Neural crest cell (in vitro differentiated cells): Measurements from ENCODE around the gene MIGA1. TPM values are rescaled to one million over a fixed set of nuclear protein-coding genes. Genes with fewer than 3 reads are reported as not detected.
"Not testable (repeated sequence)": the region's sequence is repeated elsewhere in the genome, so short reads cannot be mapped to it uniquely, and the experiment has no call there.

Source experiments
- DNase-seq: peaks from one replicate; pipeline ENCODE4 v3.0.0; 2021; ENCODE audit warnings: low read depth, mixed read lengths, low spot score
- H3K27ac Mint-ChIP-seq: one replicate; pipeline ENCODE4 v1.8.0; 2021; ENCODE audit warnings: mild to moderate bottlenecking, mixed read lengths; ENCODE audit not compliant: unreplicated experiment
- H3K27me3 Mint-ChIP-seq: 2 replicates; pipeline ENCODE4 v1.8.0; 2021; ENCODE audit warnings: low read depth, mild to moderate bottlenecking, mixed read lengths
- H3K36me3 Mint-ChIP-seq: 2 replicates; pipeline ENCODE4 v1.8.0; 2021; ENCODE audit warnings: low read depth, mild to moderate bottlenecking, mixed read lengths
- H3K4me1 Mint-ChIP-seq: 2 replicates; pipeline ENCODE4 v1.8.0; 2021; ENCODE audit warnings: mixed read lengths
- H3K4me3 Mint-ChIP-seq: one replicate; pipeline ENCODE4 v1.8.0; 2021; ENCODE audit warnings: mild to moderate bottlenecking, mixed read lengths
- H3K9me3 Mint-ChIP-seq: 2 replicates; pipeline ENCODE4 v1.8.0; 2021; ENCODE audit warnings: mixed read lengths
- total RNA-seq: library from RNA; stranded (reverse); gene quantifications from 2 replicates; pipeline ENCODE4 v1.2.1, GENCODE V29; 2021
- TF ChIP-seq, protein P1 (sequence below): fragments of 200-600 bp; sonication (generic); conservative IDR thresholded peaks from 2 replicates; pipeline ENCODE4 v1.5.0; 2021; ENCODE audit warnings: antibody characterized with exemption, mild to moderate bottlenecking

MIGA1 gene
- total RNA-seq, 1 donor from 2014 or later: 6.2 TPM

GRCh38 chr1:77744576-77744975 lies 34.9 kb upstream of the MIGA1 start:
- DNase-seq: no peak
- Mint-ChIP-seq H3K9me3 (no peaks in the 10 kb centered on the region), H3K36me3 (peaks cover 13% of the 10 kb centered on the region), H3K27me3 (no peaks in the 10 kb centered on the region), H3K4me1 (no peaks in the 10 kb centered on the region), H3K4me3 (no peak overlapping the region), H3K27ac (no peak overlapping the region)
- TF ChIP-seq, protein P1, sequence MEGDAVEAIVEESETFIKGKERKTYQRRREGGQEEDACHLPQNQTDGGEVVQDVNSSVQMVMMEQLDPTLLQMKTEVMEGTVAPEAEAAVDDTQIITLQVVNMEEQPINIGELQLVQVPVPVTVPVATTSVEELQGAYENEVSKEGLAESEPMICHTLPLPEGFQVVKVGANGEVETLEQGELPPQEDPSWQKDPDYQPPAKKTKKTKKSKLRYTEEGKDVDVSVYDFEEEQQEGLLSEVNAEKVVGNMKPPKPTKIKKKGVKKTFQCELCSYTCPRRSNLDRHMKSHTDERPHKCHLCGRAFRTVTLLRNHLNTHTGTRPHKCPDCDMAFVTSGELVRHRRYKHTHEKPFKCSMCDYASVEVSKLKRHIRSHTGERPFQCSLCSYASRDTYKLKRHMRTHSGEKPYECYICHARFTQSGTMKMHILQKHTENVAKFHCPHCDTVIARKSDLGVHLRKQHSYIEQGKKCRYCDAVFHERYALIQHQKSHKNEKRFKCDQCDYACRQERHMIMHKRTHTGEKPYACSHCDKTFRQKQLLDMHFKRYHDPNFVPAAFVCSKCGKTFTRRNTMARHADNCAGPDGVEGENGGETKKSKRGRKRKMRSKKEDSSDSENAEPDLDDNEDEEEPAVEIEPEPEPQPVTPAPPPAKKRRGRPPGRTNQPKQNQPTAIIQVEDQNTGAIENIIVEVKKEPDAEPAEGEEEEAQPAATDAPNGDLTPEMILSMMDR: no peak

DNA sequence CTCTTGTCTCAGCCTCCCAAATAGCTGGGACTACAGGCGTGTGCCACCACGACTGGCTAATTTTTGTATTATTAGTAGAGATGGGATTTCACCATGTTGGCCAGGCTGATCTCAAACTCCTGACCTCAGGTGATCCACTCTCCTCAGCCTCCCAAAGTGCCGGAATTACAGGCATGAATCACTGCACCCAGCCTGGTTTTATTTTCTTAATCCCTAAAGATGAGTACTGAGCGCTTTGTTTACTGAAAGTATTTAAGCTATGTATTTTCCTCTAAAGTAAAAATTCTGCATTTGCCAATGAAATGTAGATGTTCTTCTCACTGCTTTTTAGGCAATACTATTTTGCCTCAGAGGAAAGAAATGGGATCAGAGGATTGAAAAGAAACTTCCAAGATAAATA lies 30.0 kb upstream of the MIGA1 start:
- H3K27ac Mint-ChIP-seq: not testable (repeated sequence)

DNA sequence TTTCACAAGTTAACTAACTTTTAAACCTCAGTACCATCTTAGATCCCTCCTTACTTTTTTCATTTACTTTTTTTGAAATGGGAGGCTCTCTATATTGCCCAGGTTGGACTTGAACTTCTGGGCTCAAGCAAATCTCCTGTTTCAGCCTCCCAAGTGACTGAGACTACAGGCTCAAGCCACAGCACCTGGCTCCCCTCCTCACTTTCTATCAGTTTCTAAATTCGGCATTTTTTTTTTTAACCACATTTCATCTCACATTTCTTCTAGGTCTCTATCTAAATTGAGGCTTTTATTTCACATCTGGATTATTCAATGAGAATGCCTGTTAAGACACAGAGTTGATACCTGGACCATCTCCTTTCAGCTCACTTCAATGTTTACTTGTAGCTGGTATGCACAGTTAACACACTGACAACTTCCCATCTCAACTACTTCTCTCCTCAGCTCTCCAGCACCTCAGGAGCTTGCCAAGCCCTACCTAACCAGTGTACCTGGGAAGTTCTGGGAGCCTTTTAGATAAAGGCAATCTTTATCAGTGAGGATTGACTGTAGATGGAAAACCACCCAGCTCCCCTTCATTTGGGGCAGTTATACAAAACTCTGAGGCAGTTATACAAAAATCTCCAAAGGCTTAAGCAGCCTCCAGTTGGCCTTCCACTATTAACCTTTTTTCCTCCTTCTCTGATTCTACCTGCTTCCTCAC lies 23.2 kb upstream of the MIGA1 start:
- no peaks in the 10 kb centered on the region for H3K27me3 Mint-ChIP-seq
- DNase-seq: no peak
- no peaks in the 10 kb centered on the region for H3K36me3 Mint-ChIP-seq
- TF ChIP-seq, protein P1: no peak
- H3K27ac Mint-ChIP-seq: no peak overlapping the region
- H3K4me1 Mint-ChIP-seq: peaks cover 26% of the 10 kb centered on the region
- no peaks in the 10 kb centered on the region for H3K9me3 Mint-ChIP-seq
- peak overlapping the region; percentile 13 for H3K4me3 Mint-ChIP-seq

More for the DNA sequence above, 30.0 kb upstream of the MIGA1 start:
- H3K4me3 Mint-ChIP-seq, H3K9me3 Mint-ChIP-seq, H3K27me3 Mint-ChIP-seq, H3K4me1 Mint-ChIP-seq, H3K36me3 Mint-ChIP-seq, DNase-seq: not testable (repeated sequence)

GRCh38 chr1:77757066-77757584 lies 22.3 kb upstream of the MIGA1 start:
- no peak overlapping the region for H3K27ac Mint-ChIP-seq

GRCh38 chr1:77757603-77758002 lies 21.8 kb upstream of the MIGA1 start:
- TF ChIP-seq, protein P1: no peak
- peaks cover 26% of the 10 kb centered on the region for H3K4me1 Mint-ChIP-seq
- no peaks in the 10 kb centered on the region for H3K36me3 Mint-ChIP-seq
- peak overlapping the region; percentile 89 for H3K4me3 Mint-ChIP-seq
- no peaks in the 10 kb centered on the region for H3K9me3 Mint-ChIP-seq
- DNase-seq: no peak
- H3K27ac Mint-ChIP-seq: no peak overlapping the region
- no peaks in the 10 kb centered on the region for H3K27me3 Mint-ChIP-seq

More at GRCh38 chr1:77757066-77757584, 22.3 kb upstream of the MIGA1 start:
- no peaks in the 10 kb centered on the region for H3K27me3 Mint-ChIP-seq
- H3K4me1 Mint-ChIP-seq: peaks cover 26% of the 10 kb centered on the region
- no peak for DNase-seq
- no peaks in the 10 kb centered on the region for H3K9me3 Mint-ChIP-seq
- TF ChIP-seq, protein P1: no peak
- H3K36me3 Mint-ChIP-seq: no peaks in the 10 kb centered on the region
- peak overlapping the region; percentile 89 for H3K4me3 Mint-ChIP-seq
